Measurements from ENCODE around the gene ABCB10.
A peak's percentile ranks its signal among the peaks of the same experiment; 100 is the strongest.
"Not testable (repeated sequence)": the region's sequence is repeated elsewhere in the genome, so short reads cannot be mapped to it uniquely, and the experiment has no call there.

ABCB10 gene

GRCh38 chr1:229531326-229531725 lies 27.2 kb downstream of the ABCB10 start:
- no peak for DNase-seq

- DNase-seq: no peak
These were observed 28.9 kb downstream of the ABCB10 start for GRCh38 chr1:229529639-229530038.

DNA sequence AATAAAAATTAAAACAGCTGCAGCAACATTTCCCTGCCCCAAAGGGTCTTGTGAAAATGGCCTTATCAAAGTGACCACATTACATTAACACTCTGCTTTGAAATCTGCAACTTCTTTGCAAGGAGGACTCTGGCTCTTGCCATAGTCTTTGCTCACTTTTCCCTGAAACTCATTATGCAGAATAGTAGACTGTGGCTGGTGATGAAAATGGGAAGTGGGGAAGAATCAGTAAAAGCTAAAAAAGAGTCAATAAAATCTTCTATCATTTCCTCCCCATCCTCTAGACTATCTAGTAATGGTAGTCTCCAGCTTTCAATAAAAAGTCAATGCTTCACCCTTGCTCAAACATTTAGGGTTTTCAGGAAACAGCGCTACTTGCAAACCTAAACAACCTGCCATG lies 31.8 kb downstream of the ABCB10 start:
- DNase-seq: no peak

- no peak for DNase-seq
These were observed 35.5 kb downstream of the ABCB10 start for GRCh38 chr1:229523052-229523451.

- DNase-seq: peak; percentile 67
These were observed 43.8 kb downstream of the ABCB10 start for GRCh38 chr1:229514578-229515275.

DNA sequence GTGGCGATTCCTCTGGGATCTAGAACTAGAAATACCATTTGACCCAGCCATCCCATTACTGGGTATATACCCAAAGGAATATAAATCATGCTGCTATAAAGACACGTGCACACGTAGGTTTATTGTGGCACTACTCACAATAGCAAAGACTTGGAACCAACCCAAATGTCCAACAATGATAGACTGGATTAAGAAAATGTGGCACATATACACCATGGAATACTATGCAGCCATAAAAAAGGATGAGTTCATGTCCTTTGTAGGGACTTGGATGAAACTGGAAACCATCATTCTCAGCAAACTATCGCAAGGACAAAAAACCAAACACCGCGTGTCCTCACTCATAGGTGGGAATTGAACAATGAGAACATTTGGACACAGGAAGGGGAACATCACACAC lies 46.9 kb downstream of the ABCB10 start:
- DNase-seq: not testable (repeated sequence)

GRCh38 chr1:229511201-229511600 lies 47.3 kb downstream of the ABCB10 start:
- not testable (repeated sequence) for DNase-seq

DNA sequence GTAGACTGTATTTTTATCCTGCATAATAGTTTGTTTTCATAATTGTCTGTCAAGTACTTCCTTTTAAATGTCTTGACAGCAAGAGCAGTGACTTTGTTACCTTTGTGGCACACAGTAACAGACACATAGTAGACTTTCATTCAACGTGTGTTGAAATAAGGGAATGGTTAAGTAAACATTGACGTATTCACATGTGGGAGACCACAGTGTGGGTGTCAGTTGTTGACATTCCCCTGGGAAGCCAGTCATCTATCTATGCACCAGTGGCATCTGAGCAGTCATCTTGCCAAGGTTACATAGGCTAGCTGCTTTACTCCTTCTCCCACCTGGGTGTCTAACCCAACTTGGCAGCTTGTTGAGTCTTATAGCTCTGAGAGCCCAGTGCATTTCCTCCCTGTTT lies 48.9 kb downstream of the ABCB10 start:
- no peak for DNase-seq

DNA sequence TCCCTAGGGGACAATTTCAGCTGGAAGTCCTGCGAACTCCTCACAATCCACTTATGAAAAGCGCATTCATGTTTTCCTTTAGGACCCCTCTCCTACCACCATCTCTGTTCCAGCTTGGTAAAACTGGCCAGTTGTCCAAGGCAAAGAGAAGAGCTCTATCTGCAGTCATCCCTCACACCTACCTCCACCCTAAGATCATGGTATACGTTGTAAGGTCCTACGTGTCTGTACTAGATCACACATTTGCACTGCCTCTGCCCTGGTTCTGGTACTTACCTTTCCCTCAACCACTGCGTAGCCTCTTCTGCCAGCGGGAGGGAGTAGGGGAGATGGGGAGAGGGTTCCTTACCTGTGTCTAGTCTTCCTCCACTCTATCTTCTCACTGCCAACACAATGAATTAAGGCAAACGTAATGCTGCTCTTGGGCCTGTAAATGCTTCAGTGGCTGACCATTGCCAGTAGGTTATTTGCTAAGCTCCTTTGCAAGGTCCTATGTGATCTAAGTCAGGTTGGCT lies 49.6 kb downstream of the ABCB10 start:
- DNase-seq: no peak

DNA sequence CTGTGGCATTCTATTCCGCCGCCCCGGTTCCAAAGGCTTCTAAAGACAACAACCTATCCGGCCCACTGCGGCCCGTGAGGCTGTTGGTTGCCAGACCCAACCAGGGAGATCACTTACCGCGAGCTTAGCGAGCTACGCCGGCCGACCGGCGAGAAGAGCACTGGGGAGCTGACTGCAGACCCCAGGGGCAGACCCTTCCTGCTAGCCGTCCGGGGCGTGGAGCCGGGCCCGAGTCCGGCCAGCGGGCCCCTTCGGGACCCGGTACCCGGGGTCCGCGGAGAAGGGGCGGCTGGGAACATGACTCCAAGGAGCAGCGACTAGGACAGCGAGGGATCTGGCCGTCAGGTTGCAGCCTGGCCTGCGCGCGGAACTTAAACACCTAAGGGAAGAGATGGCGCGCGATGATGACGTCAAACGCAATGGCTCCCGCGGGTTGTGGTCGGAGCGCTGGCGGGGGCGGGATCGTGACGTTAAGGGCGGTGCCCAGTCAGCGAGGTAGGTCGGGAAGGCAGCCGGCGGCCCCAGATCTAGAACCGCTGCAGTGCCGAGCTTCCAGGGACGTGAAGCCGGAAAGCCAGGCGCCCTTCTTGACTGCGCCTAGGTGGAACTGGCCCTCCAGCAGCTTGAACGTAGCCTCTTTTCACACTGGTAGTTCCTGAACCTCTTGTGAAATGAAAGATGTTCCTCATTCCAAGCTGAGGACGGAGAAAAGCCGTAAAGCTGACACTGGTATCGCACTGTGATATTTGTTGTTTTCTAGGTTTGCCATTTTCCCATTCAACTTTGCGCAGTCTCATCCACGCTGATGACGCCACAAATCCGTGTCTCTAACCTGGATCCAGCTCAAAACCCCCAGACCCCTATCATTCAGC lies 50.3 kb downstream of the ABCB10 start, which contains the start of gene NUP133:
NUP133 (minus strand) TSS at position 391 of the 872 bp plus-strand sequence; CDS start at position 299, 92 bp downstream.
- peak; percentile 97 for DNase-seq

DNA sequence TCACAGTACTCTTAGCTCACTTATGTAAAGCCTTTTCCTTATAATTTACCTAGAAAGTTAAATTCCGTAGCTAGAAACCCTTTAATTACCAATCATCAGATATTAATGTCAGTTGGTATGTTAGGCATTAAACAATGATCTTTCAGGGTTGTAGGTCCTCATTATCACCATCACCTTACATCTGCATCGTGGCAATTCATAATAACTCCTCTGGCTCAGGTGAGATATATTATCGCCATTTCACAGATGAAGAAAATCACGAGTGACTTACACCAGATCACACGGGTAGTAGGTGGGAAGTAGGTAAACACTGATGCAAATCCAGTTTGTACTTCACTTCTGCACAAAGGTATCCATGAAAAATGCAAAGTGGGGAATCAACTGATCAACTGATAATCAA lies 51.0 kb downstream of the ABCB10 start:
- no peak for DNase-seq

GRCh38 chr1:229506633-229507032 lies 51.9 kb downstream of the ABCB10 start:
- DNase-seq: no peak

DNA sequence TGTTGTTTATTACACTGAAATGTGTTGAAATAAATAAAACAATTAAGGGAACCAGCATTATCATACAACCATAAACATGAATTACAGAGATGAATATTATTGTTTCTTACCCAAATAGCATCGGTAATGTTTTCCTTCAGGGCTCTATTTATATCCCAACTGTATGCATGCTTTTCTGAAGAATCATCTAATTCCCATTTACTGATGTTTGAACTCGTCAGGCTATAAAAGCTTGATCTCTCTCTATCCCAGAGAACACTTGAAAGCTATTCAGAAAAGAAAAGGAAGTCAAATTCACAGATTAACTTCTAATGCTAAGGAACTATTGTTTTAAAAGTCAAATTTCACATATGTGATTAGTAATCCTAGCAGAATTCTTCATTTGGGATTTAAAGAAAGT lies 62.7 kb downstream of the ABCB10 start:
- no peak for DNase-seq

DNA sequence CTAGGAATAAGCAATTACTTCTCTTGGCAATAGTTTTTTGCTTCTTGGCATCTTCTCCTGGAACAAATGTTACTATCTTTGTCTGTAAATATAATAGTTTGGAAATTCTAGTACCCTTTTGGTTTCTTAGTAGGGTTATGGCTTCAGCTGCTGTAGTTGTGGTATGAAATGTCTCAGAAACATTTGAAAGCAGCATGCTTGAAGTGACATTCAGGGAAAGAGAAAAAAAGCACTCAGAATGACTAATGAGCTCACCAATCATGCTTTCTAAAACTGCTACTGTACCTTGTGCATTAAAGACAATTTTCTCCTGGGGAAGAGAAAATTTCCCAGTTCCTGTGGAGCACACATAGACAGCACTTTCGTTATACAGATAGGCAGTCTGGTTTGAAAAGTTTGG lies 71.3 kb downstream of the ABCB10 start:
- DNase-seq: no peak

GRCh38 chr1:229485318-229485717 lies 73.2 kb downstream of the ABCB10 start:
- DNase-seq: no peak

DNA sequence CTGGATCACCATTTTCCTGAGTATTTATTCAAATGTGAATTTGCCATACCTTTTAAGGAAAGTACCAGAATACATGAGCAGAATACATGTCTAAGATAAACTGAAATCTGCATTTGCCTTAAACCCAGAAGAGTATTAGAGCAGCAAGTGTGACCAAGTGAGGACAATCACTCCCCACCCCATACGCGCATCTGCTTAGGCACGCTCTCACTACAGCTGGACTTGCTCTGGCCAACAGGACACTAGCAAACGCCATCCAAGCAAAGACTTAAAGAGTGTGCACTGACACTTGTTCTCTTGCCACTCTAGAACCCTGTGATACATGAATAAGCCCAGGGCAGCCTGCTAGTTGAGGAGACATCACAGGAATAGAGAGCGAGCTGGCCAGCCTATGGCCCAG lies 76.0 kb downstream of the ABCB10 start:
- DNase-seq: no peak

DNA sequence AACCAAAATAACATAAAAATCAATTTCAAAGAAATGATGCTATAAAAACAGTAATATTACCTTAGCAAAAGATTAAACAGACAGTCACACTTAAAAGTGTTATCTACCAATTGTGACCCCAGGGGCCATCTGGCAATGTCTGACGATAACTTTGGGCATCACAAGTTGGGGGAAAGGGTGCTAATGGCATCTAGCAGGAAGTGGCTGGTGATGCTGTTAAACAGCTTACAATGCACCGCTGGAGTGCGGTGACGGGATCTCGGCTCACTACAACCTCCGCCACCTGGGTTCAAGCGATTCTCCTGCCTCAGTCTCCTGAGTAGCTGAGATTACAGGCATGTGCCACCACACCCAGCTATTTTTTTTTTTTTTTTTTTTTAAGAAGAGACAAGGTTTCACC lies 78.0 kb downstream of the ABCB10 start:
- no peak for DNase-seq

- DNase-seq: no peak
These were observed 78.7 kb downstream of the ABCB10 start for GRCh38 chr1:229479660-229480399.

- DNase-seq: peak; percentile 4
These were observed 79.7 kb downstream of the ABCB10 start for GRCh38 chr1:229478852-229479251.

GRCh38 chr1:229475859-229476258 lies 82.6 kb downstream of the ABCB10 start:
- not testable (repeated sequence) for DNase-seq

DNA sequence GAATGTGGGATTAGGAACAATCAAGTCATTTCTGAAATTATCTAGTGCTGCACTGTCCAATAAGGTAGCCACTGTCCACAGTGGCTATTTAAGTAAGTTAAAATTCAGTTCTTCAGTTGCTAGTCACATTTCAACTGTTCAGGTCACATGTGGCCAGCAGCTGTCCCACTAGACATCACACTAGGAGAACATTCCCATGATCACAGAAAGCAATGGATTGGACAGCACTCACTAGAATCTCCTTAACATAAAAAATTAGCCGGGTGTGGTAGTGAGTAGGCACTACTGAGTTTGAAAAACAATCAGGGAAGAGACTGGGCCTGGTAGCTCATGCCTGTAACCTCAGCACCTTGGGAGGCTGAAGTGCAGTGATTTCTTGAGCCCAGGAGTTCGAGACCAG lies 84.0 kb downstream of the ABCB10 start:
- DNase-seq: no peak

- DNase-seq: no peak
These were observed 87.3 kb downstream of the ABCB10 start for GRCh38 chr1:229471175-229471574.

GRCh38 chr1:229470406-229471043 lies 88.0 kb downstream of the ABCB10 start:
- no peak for DNase-seq

Measured in activated CD4-positive, alpha-beta T cell treated with anti-CD3 and anti-CD28 coated beads, Interleukin-10, Interleukin-2, amounts not matched to agents 100 ng/mL and 50 ng/mL, durations not matched to agents 16 hours and 8 hours (primary cell).